Measurements from ENCODE around the gene RGPD3. TPM values are rescaled to one million over a fixed set of nuclear protein-coding genes. Genes with fewer than 3 reads are reported as not detected.

The RGPD3 gene
- total RNA-seq, 4 donors from 2014 or later, result 0.41 to 0.75 (median 0.48) TPM; not detected in 1

- Histone ChIP-seq H3K4me1 (no peaks in the 10 kb centered on the region), H3K27me3 (no peaks in the 10 kb centered on the region), H3K9me3 (no peaks in the 10 kb centered on the region), H3K27ac (no peak overlapping the region), H3K36me3 (no peaks in the 10 kb centered on the region), H3K4me3 (no peak overlapping the region)
- DNase-seq, result no peak
- WGBS, 2 donors (ENCODE audit: low coverage in 1 of 2), result 75% methylated on average over 7 to 12 of the region's 12 CpGs
- intact Hi-C loops (cut with DNase I; ENCODE audit: low total_unique reads) (no loop called here), in situ Hi-C loops (cut with MboI; ENCODE audit: low pct_ligation_motif_present in 1 of 4, low pct_unique_long_range_greater_than_20kb in 1 of 4, low sequenced_read_pairs in 3 of 4) (no loop called here)
- TF ChIP-seq POLR2AphosphoS5 (IDR thresholded peaks at IDR 0.05), result no peak
- TF ChIP-seq POLR2A (IDR thresholded peaks at IDR 0.05), result no peak
- TF ChIP-seq, protein P1, sequence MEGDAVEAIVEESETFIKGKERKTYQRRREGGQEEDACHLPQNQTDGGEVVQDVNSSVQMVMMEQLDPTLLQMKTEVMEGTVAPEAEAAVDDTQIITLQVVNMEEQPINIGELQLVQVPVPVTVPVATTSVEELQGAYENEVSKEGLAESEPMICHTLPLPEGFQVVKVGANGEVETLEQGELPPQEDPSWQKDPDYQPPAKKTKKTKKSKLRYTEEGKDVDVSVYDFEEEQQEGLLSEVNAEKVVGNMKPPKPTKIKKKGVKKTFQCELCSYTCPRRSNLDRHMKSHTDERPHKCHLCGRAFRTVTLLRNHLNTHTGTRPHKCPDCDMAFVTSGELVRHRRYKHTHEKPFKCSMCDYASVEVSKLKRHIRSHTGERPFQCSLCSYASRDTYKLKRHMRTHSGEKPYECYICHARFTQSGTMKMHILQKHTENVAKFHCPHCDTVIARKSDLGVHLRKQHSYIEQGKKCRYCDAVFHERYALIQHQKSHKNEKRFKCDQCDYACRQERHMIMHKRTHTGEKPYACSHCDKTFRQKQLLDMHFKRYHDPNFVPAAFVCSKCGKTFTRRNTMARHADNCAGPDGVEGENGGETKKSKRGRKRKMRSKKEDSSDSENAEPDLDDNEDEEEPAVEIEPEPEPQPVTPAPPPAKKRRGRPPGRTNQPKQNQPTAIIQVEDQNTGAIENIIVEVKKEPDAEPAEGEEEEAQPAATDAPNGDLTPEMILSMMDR (IDR thresholded peaks at IDR 0.05), result no peak
- TF ChIP-seq EP300 (IDR thresholded peaks at IDR 0.05; ENCODE audit: low read depth), result no peak
Measured at GRCh38 chr2:106366204-106366885, 101.9 kb downstream of the RGPD3 start.

DNA sequence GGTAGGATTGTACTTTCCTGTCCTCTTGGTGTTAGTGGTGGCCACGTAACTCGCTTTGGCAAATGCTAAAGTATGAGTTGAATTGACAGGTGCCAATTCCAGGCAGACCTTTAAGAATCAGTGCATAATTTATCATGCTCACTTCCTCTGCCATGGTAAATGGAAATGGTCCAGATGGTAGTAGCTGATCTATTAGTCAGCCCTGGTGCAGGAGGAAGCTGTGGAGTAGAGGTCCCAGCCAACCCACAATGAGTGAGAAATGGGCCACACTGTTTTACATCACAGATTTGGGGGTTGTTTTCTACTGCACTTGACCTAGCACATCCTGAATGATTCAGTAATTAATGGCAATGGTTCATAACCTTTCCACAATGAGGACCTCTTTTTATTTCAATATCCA lies 104.4 kb downstream of the RGPD3 start:
- intact Hi-C loops (cut with DNase I; ENCODE audit: low total_unique reads) (no loop called here), in situ Hi-C loops (cut with MboI; ENCODE audit: low pct_ligation_motif_present in 1 of 4, low pct_unique_long_range_greater_than_20kb in 1 of 4, low sequenced_read_pairs in 3 of 4) (no loop called here)
- Histone ChIP-seq H3K9me3 (no peaks in the 10 kb centered on the region), H3K4me3 (no peak overlapping the region), H3K27ac (no peak overlapping the region), H3K4me1 (no peaks in the 10 kb centered on the region), H3K36me3 (no peaks in the 10 kb centered on the region), H3K27me3 (no peaks in the 10 kb centered on the region)
- TF ChIP-seq POLR2AphosphoS5 (IDR thresholded peaks at IDR 0.05), result no peak
- TF ChIP-seq POLR2A (IDR thresholded peaks at IDR 0.05), result no peak
- no peak for TF ChIP-seq EP300 (IDR thresholded peaks at IDR 0.05; ENCODE audit: low read depth)
- TF ChIP-seq, protein P1 (IDR thresholded peaks at IDR 0.05), result no peak
- 77 to 100% methylated on average over 1 to 2 of the region's 2 CpGs for WGBS, 2 donors (ENCODE audit: low coverage in 1 of 2)
- DNase-seq, result no peak

DNA sequence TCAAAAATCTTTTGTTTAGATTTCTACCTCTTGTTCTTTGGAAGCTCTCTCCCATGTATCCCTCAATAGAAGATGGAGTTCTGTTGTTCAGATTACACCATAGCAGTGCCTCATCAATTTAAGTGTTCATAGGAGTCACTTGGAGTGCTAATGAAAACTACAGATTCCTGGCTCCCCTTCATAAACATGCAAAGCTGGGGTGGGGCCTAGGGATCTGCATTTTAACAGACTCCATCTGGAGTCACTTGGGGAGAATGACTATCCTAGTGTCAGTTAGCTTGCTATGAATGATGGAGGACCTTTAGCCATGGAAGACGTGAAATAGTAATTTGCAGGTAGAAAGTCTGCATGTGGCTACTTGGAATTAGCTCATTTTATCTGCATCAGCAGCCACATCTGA lies 105.4 kb downstream of the RGPD3 start:
- Histone ChIP-seq H3K4me1 (no peaks in the 10 kb centered on the region), H3K27me3 (no peaks in the 10 kb centered on the region), H3K27ac (no peak overlapping the region), H3K4me3 (no peak overlapping the region), H3K36me3 (no peaks in the 10 kb centered on the region), H3K9me3 (no peaks in the 10 kb centered on the region)
- WGBS, 2 donors (ENCODE audit: low coverage in 1 of 2), result 0% methylated on average over 1 of the region's 1 CpG
- TF ChIP-seq, protein P1 (IDR thresholded peaks at IDR 0.05), result no peak
- no peak for TF ChIP-seq POLR2A (IDR thresholded peaks at IDR 0.05)
- no peak for TF ChIP-seq EP300 (IDR thresholded peaks at IDR 0.05; ENCODE audit: low read depth)
- TF ChIP-seq POLR2AphosphoS5 (IDR thresholded peaks at IDR 0.05), result no peak
- no peak for DNase-seq
- intact Hi-C loops (cut with DNase I; ENCODE audit: low total_unique reads), result no loop called here
- in situ Hi-C loops (cut with MboI; ENCODE audit: low pct_ligation_motif_present in 1 of 4, low pct_unique_long_range_greater_than_20kb in 1 of 4, low sequenced_read_pairs in 3 of 4), result no loop called here

DNA sequence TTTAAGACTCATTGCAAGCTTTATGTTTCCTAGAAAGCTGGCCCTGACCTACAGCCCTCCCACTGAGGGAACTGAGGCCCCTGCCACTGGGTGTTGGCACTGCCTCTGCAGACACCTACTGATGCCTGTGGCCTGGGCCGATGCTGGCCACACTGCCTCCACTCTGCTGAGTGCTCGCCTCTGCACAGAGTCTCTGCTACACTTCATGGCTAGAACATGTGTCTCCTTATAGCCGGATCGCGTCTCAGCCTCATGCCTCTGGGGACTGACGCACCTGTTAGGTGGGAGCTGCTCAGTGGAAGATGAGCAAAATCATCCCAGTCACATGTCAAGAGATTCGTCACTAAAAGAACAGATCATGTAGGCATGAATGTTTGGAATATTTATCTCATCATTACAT lies 108.7 kb downstream of the RGPD3 start:
- H3K27ac ChIP-seq, result no peak overlapping the region
- no peak overlapping the region for H3K4me3 ChIP-seq
- in situ Hi-C loops (cut with MboI; ENCODE audit: low pct_ligation_motif_present in 1 of 4, low pct_unique_long_range_greater_than_20kb in 1 of 4, low sequenced_read_pairs in 3 of 4) (no loop called here), intact Hi-C loops (cut with DNase I; ENCODE audit: low total_unique reads) (no loop called here)
- no peaks in the 10 kb centered on the region for H3K4me1 ChIP-seq
- TF ChIP-seq, protein P1 (IDR thresholded peaks at IDR 0.05), result no peak
- TF ChIP-seq POLR2AphosphoS5 (IDR thresholded peaks at IDR 0.05), result no peak
- TF ChIP-seq EP300 (IDR thresholded peaks at IDR 0.05; ENCODE audit: low read depth), result no peak
- TF ChIP-seq POLR2A (IDR thresholded peaks at IDR 0.05), result no peak
- H3K9me3 ChIP-seq, result no peaks in the 10 kb centered on the region
- 90 to 100% methylated on average over 1 to 7 of the region's 7 CpGs for WGBS, 2 donors (ENCODE audit: low coverage in 1 of 2)
- no peaks in the 10 kb centered on the region for H3K36me3 ChIP-seq
- no peak for DNase-seq
- H3K27me3 ChIP-seq, result no peaks in the 10 kb centered on the region

Measured in transverse colon (tissue), 4 donors.